GM19023 (cell line): Measurements from ENCODE around the gene SLC7A6.

Source experiments
- ATAC-seq: cut with Tn5 transposase; IDR thresholded peaks from one replicate; pipeline ENCODE4 v1.9.1; 2021; ENCODE audit warnings: mild to moderate bottlenecking, moderate library complexity; ENCODE audit not compliant: unreplicated experiment

Gene SLC7A6

GRCh38 chr16:68264128-68265077 is at the start of gene SLC7A6:
Gene SLC7A6 (plus strand): TSS chr16:68264526. CDS start chr16:68274727, 10,201 bp downstream.
- ATAC-seq, result peak; percentile 69

GRCh38 chr16:68214726-68215125 is 49.6 kb upstream of the SLC7A6 start:
- ATAC-seq, result no peak

- no peak for ATAC-seq
These were observed 49.0 kb upstream of the SLC7A6 start for GRCh38 chr16:68215302-68215701.

- ATAC-seq, result no peak
These were observed 48.1 kb upstream of the SLC7A6 start for GRCh38 chr16:68216240-68216639.

GRCh38 chr16:68217506-68217905 is 46.8 kb upstream of the SLC7A6 start:
- no peak for ATAC-seq

GRCh38 chr16:68219725-68220351 is 44.5 kb upstream of the SLC7A6 start:
- ATAC-seq, result no peak

GRCh38 chr16:68223072-68223471 is 41.3 kb upstream of the SLC7A6 start:
- no peak for ATAC-seq

GRCh38 chr16:68226116-68226515 is 38.2 kb upstream of the SLC7A6 start:
- ATAC-seq, result no peak

GRCh38 chr16:68227183-68227793 is 37.0 kb upstream of the SLC7A6 start:
- ATAC-seq, result no peak

GRCh38 chr16:68227850-68228553 is 36.3 kb upstream of the SLC7A6 start:
- ATAC-seq, result no peak

- no peak for ATAC-seq
These were observed 35.7 kb upstream of the SLC7A6 start for GRCh38 chr16:68228652-68229051.

GRCh38 chr16:68229431-68230175 is 34.7 kb upstream of the SLC7A6 start:
- ATAC-seq, result no peak

- ATAC-seq, result no peak
These were observed 34.2 kb upstream of the SLC7A6 start for GRCh38 chr16:68230176-68230571.

GRCh38 chr16:68230956-68231355 is 33.4 kb upstream of the SLC7A6 start:
- no peak for ATAC-seq

GRCh38 chr16:68231384-68232136 is 32.8 kb upstream of the SLC7A6 start:
- ATAC-seq, result no peak

GRCh38 chr16:68232335-68232734 is 32.0 kb upstream of the SLC7A6 start:
- no peak for ATAC-seq

- no peak for ATAC-seq
These were observed 31.1 kb upstream of the SLC7A6 start for GRCh38 chr16:68233085-68233834.

- ATAC-seq, result no peak
These were observed 30.5 kb upstream of the SLC7A6 start for GRCh38 chr16:68233835-68234187.
